ENCODE results near the gene FGF12. TPM values are rescaled to one million over a fixed set of nuclear protein-coding genes. Genes with fewer than 3 reads are reported as not detected.

FGF12 gene
- total RNA-seq, 1 experiment from 2014 or later = 0.07 TPM

DNA sequence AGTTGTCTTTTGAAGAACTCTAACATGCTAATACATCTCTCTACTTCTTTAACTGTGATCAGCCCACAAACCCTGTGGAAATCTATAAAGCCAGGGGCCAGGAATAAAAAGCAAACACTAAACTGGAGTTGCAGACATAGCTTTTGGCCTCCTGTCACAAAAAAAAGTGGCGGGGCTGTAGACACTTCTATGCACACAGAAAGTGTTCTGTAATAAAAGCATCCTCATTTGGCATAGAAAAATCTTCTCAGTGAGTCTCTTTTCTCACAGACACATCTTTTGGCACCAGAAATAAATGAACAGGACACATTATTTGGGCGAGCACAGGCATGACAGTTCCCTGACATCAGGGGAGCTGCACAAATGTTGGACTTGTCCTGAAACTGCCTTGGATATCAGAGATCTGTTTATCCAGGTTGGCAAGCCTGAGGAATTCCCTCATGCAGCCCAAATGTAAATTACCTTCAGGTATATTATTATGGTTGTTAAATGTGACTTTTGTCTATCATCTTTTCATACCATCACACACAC, 355.4 kb downstream of the FGF12 start:
- Histone ChIP-seq H3K27ac (ENCODE audit: low read depth, low read length) (no peak overlapping the region), H3K9ac (ENCODE audit: low read length) (no peak overlapping the region), H3K36me3 (ENCODE audit: control insufficient read depth in 1 of 2, insufficient read depth in 2 of 2, low read length in 2 of 2) (no peaks in the 10 kb centered on the region), H3K4me3 (replicated peaks in 1 of 2; ENCODE audit: low read depth in 1 of 2, low read length in 2 of 2) (no peak overlapping the region), H3K4me2 (ENCODE audit: low read length) (no peak overlapping the region), H3K9me2 (ENCODE audit: insufficient read depth) (no peaks in the 10 kb centered on the region), H2AFZ (ENCODE audit: low read depth, low read length, poor library complexity, severe bottlenecking) (no peak overlapping the region), H3K79me2 (ENCODE audit: insufficient read depth, low read length) (no peaks in the 10 kb centered on the region), H3K4me1 (ENCODE audit: control insufficient read depth in 1 of 2, insufficient read depth in 2 of 2, low read length in 2 of 2) (no peaks in the 10 kb centered on the region), H4K20me1 (ENCODE audit: insufficient read depth) (no peaks in the 10 kb centered on the region), H3K9me3 (ENCODE audit: control insufficient read depth in 1 of 2, insufficient read depth in 1 of 2, low read depth in 1 of 2, low read length in 2 of 2) (no peaks in the 10 kb centered on the region), H3K27me3 (ENCODE audit: insufficient read depth, low read length) (peaks cover 63% of the 10 kb centered on the region)
- TF ChIP-seq TCF7L2 (IDR thresholded peaks at IDR 0.05; ENCODE audit: borderline replicate concordance, extremely low read depth, insufficient read depth, insufficient read length) (no peak), SP1 (IDR thresholded peaks at IDR 0.05; ENCODE audit: low read depth) (no peak), ZFX (IDR thresholded peaks at IDR 0.05) (no peak), ZNF274 (IDR thresholded peaks at IDR 0.05; ENCODE audit: low read depth, low read length) (no peak), CEBPB (IDR thresholded peaks at IDR 0.05; ENCODE audit: low read depth) (no peak), JUND (IDR thresholded peaks at IDR 0.05) (no peak), SRF (IDR thresholded peaks at IDR 0.05; ENCODE audit: low read depth) (no peak), FOSL1 (IDR thresholded peaks at IDR 0.05; ENCODE audit: low read depth) (no peak)
- TF ChIP-seq, protein P1, sequence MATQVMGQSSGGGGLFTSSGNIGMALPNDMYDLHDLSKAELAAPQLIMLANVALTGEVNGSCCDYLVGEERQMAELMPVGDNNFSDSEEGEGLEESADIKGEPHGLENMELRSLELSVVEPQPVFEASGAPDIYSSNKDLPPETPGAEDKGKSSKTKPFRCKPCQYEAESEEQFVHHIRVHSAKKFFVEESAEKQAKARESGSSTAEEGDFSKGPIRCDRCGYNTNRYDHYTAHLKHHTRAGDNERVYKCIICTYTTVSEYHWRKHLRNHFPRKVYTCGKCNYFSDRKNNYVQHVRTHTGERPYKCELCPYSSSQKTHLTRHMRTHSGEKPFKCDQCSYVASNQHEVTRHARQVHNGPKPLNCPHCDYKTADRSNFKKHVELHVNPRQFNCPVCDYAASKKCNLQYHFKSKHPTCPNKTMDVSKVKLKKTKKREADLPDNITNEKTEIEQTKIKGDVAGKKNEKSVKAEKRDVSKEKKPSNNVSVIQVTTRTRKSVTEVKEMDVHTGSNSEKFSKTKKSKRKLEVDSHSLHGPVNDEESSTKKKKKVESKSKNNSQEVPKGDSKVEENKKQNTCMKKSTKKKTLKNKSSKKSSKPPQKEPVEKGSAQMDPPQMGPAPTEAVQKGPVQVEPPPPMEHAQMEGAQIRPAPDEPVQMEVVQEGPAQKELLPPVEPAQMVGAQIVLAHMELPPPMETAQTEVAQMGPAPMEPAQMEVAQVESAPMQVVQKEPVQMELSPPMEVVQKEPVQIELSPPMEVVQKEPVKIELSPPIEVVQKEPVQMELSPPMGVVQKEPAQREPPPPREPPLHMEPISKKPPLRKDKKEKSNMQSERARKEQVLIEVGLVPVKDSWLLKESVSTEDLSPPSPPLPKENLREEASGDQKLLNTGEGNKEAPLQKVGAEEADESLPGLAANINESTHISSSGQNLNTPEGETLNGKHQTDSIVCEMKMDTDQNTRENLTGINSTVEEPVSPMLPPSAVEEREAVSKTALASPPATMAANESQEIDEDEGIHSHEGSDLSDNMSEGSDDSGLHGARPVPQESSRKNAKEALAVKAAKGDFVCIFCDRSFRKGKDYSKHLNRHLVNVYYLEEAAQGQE (IDR thresholded peaks at IDR 0.05; ENCODE audit: low read depth) = no peak
- TF ChIP-seq, protein P2, sequence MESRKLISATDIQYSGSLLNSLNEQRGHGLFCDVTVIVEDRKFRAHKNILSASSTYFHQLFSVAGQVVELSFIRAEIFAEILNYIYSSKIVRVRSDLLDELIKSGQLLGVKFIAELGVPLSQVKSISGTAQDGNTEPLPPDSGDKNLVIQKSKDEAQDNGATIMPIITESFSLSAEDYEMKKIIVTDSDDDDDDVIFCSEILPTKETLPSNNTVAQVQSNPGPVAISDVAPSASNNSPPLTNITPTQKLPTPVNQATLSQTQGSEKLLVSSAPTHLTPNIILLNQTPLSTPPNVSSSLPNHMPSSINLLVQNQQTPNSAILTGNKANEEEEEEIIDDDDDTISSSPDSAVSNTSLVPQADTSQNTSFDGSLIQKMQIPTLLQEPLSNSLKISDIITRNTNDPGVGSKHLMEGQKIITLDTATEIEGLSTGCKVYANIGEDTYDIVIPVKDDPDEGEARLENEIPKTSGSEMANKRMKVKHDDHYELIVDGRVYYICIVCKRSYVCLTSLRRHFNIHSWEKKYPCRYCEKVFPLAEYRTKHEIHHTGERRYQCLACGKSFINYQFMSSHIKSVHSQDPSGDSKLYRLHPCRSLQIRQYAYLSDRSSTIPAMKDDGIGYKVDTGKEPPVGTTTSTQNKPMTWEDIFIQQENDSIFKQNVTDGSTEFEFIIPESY (IDR thresholded peaks at IDR 0.05; ENCODE audit: extremely low read depth, insufficient replicate concordance, low read length) = no peak
- TF ChIP-seq, protein P3, sequence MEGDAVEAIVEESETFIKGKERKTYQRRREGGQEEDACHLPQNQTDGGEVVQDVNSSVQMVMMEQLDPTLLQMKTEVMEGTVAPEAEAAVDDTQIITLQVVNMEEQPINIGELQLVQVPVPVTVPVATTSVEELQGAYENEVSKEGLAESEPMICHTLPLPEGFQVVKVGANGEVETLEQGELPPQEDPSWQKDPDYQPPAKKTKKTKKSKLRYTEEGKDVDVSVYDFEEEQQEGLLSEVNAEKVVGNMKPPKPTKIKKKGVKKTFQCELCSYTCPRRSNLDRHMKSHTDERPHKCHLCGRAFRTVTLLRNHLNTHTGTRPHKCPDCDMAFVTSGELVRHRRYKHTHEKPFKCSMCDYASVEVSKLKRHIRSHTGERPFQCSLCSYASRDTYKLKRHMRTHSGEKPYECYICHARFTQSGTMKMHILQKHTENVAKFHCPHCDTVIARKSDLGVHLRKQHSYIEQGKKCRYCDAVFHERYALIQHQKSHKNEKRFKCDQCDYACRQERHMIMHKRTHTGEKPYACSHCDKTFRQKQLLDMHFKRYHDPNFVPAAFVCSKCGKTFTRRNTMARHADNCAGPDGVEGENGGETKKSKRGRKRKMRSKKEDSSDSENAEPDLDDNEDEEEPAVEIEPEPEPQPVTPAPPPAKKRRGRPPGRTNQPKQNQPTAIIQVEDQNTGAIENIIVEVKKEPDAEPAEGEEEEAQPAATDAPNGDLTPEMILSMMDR (IDR thresholded peaks at IDR 0.05 in 2 of 3, conservative IDR thresholded peaks at IDR 0.05 in 1 of 3; ENCODE audit: borderline replicate concordance in 1 of 3, insufficient read depth in 1 of 3, low read depth in 2 of 3, low read length in 2 of 3) = no peak
- intact Hi-C loops (cut with micrococcal nuclease) = no loop called here
- BruUV-seq (replicated peaks) = no TSS peak
- ChIA-PET RAD21 (ENCODE audit: low non-redundant PET in 1 of 2, low total read pairs in 2 of 2, uncharacterized antibody in 2 of 2, unreplicated experiment in 2 of 2) (no interaction called here), POLR2A (no interaction called here), CTCF (no interaction called here)
- ATAC-seq (no peak), DNase-seq (ENCODE audit: low read depth, low spot score) (no peak)
